Neural progenitor cell (in vitro differentiated cells): ENCODE data around the gene AP5Z1.
"Not testable (repeated sequence)": the region's sequence is repeated elsewhere in the genome, so short reads cannot be mapped to it uniquely, and the experiment has no call there.

Experiments
- CTCF ChIP-seq: fragments of 200-600 bp; sonication (generic); IDR thresholded peaks from 2 replicates; pipeline ENCODE4 v1.5.1; 2017; ENCODE audit warnings: antibody characterized with exemption, mild to moderate bottlenecking
- EZH2phosphoT487 ChIP-seq: fragments of 200-600 bp; sonication (generic); IDR thresholded peaks from 2 replicates; pipeline ENCODE4 v1.6.1; 2017; ENCODE audit warnings: antibody characterized with exemption

GRCh38 chr7:4793385-4793993 is 18.1 kb downstream of the AP5Z1 start:
- not testable (repeated sequence) for TF ChIP-seq CTCF, EZH2phosphoT487
